HCT116 (cell line): ENCODE data around the gene PDE4D.

ENCODE experiments used
- CEBPB ChIP-seq: IDR thresholded peaks from 2 replicates; pipeline ENCODE4 v1.6.1; 2012; ENCODE audit warnings: low read depth
- CTCF ChIP-seq, 3 experiments: fragments of 200-600 bp in 1 of 3; sonication (generic) in 1 of 3; IDR thresholded peaks in 2 of 3; conservative IDR thresholded peaks in 1 of 3; 2 replicates each; pipeline ENCODE4 v1.5.1; 2012 to 2017; ENCODE audit warnings: low read depth in 2 of 3, low read length in 2 of 3, antibody characterized with exemption in 1 of 3, borderline replicate concordance in 1 of 3, control low read depth in 1 of 3, mild to moderate bottlenecking in 1 of 3, mixed read lengths in 1 of 3, mixed run types in 1 of 3, moderate library complexity in 1 of 3; ENCODE audit not compliant: insufficient read depth in 1 of 3
- EZH2 ChIP-seq: fragments of 200-600 bp; sonication (generic); IDR thresholded peaks from 2 replicates; pipeline ENCODE4 v1.6.1; 2017; ENCODE audit warnings: antibody characterized with exemption, mixed run types
- FOSL1 ChIP-seq: IDR thresholded peaks from 2 replicates; pipeline ENCODE4 v1.6.1; 2012; ENCODE audit warnings: low read depth
- MAX ChIP-seq: IDR thresholded peaks from 2 replicates; pipeline ENCODE4 v1.6.1; 2012
- POLR2AphosphoS5 ChIP-seq: IDR thresholded peaks from 2 replicates; pipeline ENCODE4 v1.6.1; 2011; ENCODE audit warnings: mild to moderate bottlenecking, low read depth, low read length, moderate library complexity
- RAD21 ChIP-seq: IDR thresholded peaks from 2 replicates; pipeline ENCODE4 v1.6.1; 2012; ENCODE audit warnings: low read depth, mild to moderate bottlenecking
- REST ChIP-seq: IDR thresholded peaks from 2 replicates; pipeline ENCODE4 v1.6.1; 2012; ENCODE audit warnings: low read depth
- SP1 ChIP-seq: IDR thresholded peaks from 2 replicates; pipeline ENCODE4 v1.6.1; 2012; ENCODE audit warnings: low read depth
- ZBTB33 ChIP-seq: IDR thresholded peaks from 2 replicates; pipeline ENCODE4 v1.6.1; 2011; ENCODE audit warnings: mild to moderate bottlenecking, low read length, moderate library complexity; ENCODE audit not compliant: insufficient replicate concordance; ENCODE audit errors: extremely low read depth

DNA sequence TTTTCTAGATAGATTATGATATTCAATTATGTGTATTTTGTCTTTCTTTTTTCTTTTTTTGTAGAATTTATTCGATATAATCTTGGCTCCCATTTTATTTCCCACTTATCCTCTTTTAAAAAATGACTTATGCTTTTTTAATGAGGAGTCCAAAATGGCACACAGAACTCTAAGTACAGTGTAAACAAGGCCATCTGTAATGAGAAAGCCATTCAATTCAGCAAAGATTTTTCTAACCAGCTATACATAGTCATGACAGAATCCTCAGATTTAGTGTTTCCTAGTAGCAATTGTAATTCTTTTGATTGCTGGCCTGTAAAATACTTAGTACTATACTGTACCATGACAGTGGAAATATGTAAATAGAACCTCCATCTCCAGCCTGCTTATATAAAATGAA, 659.3 kb downstream of the PDE4D start:
- no peak for TF ChIP-seq SP1
- TF ChIP-seq CTCF (IDR thresholded peaks at IDR 0.05 in 2 of 3, conservative IDR thresholded peaks at IDR 0.05 in 1 of 3; ENCODE audit: borderline replicate concordance in 1 of 3, insufficient read depth in 1 of 3, low read depth in 2 of 3, low read length in 2 of 3), result no peak
- TF ChIP-seq EZH2, result no peak
- no peak for TF ChIP-seq FOSL1
- no peak for TF ChIP-seq POLR2AphosphoS5
- TF ChIP-seq RAD21, result no peak
- no peak for TF ChIP-seq ZBTB33
- no peak for TF ChIP-seq REST
- TF ChIP-seq CEBPB, result no peak
- TF ChIP-seq MAX, result no peak
